ENCODE measurements around the gene SRPK2.

Gene SRPK2

DNA sequence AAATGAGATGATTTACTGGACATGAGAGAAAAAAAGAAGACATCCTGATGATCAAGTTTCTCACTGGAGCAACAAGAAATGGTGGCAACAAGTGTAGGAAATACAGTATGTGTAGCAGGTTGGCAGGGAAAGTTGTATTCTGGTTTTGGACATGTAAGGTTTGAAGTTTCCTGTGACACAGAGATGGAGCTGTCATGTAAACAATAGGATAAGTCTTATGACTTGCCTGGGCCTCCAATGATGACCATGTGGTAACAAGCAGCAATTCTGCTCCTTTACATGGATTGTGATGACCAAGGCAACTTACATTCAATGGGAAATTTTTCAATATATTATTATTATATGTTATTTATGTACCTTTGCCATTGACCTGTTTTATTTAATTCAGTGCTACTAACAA lies 249.3 kb downstream of the SRPK2 start:
- DNase-seq (ENCODE audit: extremely low read depth, low read depth): no peak
- no peak for TF ChIP-seq CTCF (IDR thresholded peaks at IDR 0.05; ENCODE audit: low read depth, low read length, missing control alignments)

DNA sequence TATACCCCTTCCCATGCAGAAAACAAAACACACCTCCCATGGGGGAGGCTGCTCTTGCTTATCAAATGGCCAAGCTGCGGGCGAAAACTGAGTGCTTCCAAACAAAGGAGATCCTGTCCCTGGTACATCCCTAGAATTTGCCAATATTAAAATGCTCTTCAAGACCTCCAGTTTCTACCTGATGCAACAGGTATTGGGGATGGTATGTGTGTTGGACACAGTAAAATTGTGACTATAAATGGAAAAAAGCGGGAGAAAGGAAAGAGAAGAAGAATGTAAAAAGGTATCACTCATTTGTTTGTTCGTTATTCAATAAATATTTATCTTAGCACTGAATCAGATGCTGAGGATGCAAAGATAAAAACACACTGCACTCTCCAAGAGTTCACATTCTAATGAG lies 250.8 kb downstream of the SRPK2 start:
- DNase-seq (ENCODE audit: extremely low read depth, low read depth): no peak
- no peak overlapping the region for H3K4me3 ChIP-seq (replicated peaks; ENCODE audit: low read depth, low read length)
- no peak for TF ChIP-seq CTCF (IDR thresholded peaks at IDR 0.05; ENCODE audit: low read depth, low read length, missing control alignments)

More for the DNA sequence above, 249.3 kb downstream of the SRPK2 start:
- H3K4me3 ChIP-seq (replicated peaks; ENCODE audit: low read depth, low read length): no peak overlapping the region

DNA sequence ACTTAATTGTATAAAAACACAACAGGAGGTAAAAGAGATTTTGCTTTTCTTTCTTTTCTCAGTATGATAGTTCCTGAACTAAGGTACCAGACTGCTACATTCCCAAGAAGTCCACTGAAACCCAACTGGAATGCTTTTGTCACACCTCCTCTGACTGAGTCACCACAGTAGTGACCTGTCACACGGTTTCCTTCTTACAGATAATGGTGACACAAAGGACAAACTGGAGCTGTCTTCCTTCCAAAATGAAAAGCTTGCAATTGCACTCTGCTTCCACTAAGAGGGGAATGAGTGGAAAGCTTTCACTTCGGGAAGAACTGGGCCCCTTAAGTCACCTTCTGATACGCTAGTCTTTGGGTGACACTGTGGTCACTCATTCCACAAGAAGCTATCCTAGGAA lies 252.5 kb downstream of the SRPK2 start:
- no peak overlapping the region for H3K4me3 ChIP-seq (replicated peaks; ENCODE audit: low read depth, low read length)
- DNase-seq (ENCODE audit: extremely low read depth, low read depth): no peak
- TF ChIP-seq CTCF (IDR thresholded peaks at IDR 0.05; ENCODE audit: low read depth, low read length, missing control alignments): no peak

DNA sequence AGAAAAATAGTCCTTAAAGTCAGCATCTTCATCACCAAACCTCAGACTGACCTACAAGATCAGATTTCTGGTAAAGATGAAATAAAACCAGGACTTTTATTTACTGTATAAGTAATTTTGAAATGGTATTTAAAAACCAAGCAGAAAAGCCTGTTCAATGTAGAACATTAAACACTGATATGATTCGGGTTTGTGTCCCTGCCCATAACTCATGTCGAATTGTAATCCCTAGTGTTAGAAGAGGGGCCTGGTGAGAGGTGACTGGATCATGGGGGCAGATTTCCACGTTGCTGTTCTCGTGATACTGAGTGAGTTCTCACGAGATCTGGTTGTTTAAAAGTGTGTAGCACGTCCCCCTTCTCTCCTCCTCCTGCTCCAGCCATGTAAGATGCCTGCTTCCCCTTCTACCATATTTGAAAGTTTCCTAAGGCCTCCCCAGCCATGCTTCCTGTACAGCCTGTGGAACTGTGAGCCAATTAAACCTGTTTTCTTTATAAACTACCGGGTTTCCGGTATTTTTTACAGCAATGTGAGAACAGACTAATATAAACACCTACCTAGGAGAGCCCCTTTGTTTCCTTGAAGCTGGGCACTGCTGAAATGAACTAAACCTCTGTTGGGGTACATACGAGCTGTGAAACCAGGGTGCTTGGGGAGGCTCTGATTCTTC lies 254.6 kb downstream of the SRPK2 start:
- TF ChIP-seq CTCF (IDR thresholded peaks at IDR 0.05; ENCODE audit: low read depth, low read length, missing control alignments): no peak
- DNase-seq (ENCODE audit: extremely low read depth, low read depth): no peak

DNA sequence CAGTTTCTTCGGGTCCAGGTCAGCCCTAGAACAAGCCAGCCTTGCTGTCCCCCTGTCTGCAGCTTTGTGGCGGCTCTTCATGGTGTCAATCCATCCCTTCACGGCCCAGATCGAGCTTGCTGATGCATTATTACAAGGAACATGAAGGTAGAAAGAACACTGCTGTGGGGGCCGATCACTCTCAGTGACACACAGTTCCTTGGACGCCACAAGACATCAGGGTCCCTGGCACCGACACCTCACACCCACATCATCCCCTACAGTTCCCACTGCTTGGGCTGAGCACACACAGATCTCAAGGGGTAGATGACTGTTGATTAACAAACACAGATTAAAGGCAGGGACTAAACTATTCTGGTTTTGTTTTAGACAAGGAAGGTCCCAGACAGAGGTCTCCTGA lies 255.4 kb downstream of the SRPK2 start:
- no peak for TF ChIP-seq CTCF (IDR thresholded peaks at IDR 0.05; ENCODE audit: low read depth, low read length, missing control alignments)
- H3K4me3 ChIP-seq (replicated peaks; ENCODE audit: low read depth, low read length): no peak overlapping the region
- DNase-seq (ENCODE audit: extremely low read depth, low read depth): no peak

More for the DNA sequence above, 254.6 kb downstream of the SRPK2 start:
- H3K4me3 ChIP-seq (replicated peaks; ENCODE audit: low read depth, low read length): no peak overlapping the region

DNA sequence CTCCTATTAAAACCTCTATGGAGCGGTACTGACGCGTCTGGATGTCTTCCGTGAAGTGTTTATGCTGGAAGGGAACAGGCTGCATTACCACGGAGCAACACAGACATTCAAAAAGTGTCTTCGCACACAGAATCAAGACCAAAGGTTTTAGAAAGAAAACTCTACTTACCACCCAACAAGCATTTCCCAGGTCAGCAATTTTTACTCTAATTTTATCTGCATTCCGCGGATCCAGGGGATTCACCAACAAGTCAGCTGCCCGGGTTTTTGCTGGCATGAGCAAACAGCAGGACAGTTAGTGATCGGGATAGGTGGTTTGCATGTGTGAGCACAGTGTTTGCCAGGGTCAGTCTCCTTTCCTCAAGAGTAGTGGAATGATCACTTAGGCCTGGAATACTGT lies 255.9 kb downstream of the SRPK2 start:
- H3K4me3 ChIP-seq (replicated peaks; ENCODE audit: low read depth, low read length): no peak overlapping the region
- TF ChIP-seq CTCF (IDR thresholded peaks at IDR 0.05; ENCODE audit: low read depth, low read length, missing control alignments): no peak
- DNase-seq (ENCODE audit: extremely low read depth, low read depth): no peak

DNA sequence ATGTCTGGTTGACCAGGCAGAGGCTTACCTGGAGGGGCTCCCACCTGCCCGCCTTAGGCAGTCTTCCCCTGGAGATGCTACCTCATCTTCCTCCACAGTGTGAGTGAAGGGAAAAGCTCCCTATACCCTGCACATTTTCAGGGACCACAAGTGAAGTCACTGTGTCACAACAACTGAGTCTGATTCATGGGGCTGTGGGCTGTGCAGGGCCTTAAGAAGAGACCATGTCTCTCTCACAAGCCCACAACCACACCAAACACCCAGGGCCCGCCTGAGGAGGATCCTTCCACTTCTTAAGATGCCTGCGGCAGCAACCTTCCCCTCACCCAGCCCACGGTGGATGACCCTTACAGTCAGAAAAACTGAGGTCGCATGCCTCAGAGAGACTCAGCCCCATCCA lies 256.4 kb downstream of the SRPK2 start:
- no peak overlapping the region for H3K4me3 ChIP-seq (replicated peaks; ENCODE audit: low read depth, low read length)
- no peak for TF ChIP-seq CTCF (IDR thresholded peaks at IDR 0.05; ENCODE audit: low read depth, low read length, missing control alignments)
- DNase-seq (ENCODE audit: extremely low read depth, low read depth): no peak

Measured in HFF-Myc (cell line).